Transverse colon (tissue), 4 donors: Measurements from ENCODE around the gene SELENON. TPM values are rescaled to one million over a fixed set of nuclear protein-coding genes. Genes with fewer than 3 reads are reported as not detected.

Source experiments
- DNase-seq: peaks from one replicate; pipeline ENCODE4 v3.0.0-alpha.2; 2019
- H3K27ac ChIP-seq, 4 donors: fragments of 200-600 bp; sonication (generic); 2 replicates each; pipeline ENCODE4 v1.5.1; 2016 to 2018; ENCODE audit warnings: inconsistent platforms in 4 of 4
- H3K27me3 ChIP-seq: fragments of 200-600 bp; sonication (generic); 2 replicates; pipeline ENCODE4 v1.5.1; 2017; ENCODE audit warnings: inconsistent platforms
- H3K36me3 ChIP-seq, 4 donors: fragments of 200-600 bp; sonication (generic); 2 replicates each; pipeline ENCODE4 v1.5.1; 2017 to 2019; ENCODE audit warnings: inconsistent platforms in 4 of 4
- H3K4me1 ChIP-seq, 4 donors: fragments of 200-600 bp; sonication (generic); 2 replicates each; pipeline ENCODE4 v1.5.1; 2017 to 2020; ENCODE audit warnings: inconsistent platforms in 4 of 4
- H3K4me3 ChIP-seq, 4 donors: fragments of 200-600 bp; sonication (generic); 1 replicate in 1 of 4; 2 replicates in 3 of 4; pipeline versions ENCODE4 v1.5.1 to v1.6.1; 2017 to 2019; ENCODE audit warnings: inconsistent platforms in 4 of 4
- H3K9me3 ChIP-seq, 2 donors: fragments of 200-600 bp; sonication (generic); 2 replicates each; pipeline ENCODE4 v1.5.1; 2017 to 2019; ENCODE audit warnings: inconsistent platforms in 2 of 2
- EP300 ChIP-seq: sonication (generic); formaldehyde crosslinking; IDR thresholded peaks from one replicate; pipeline ENCODE4 v1.6.1; 2017; ENCODE audit warnings: antibody characterized with exemption, low read depth
- POLR2A ChIP-seq: fragments of 450-650 bp; IDR thresholded peaks from one replicate; pipeline ENCODE4 v1.6.1; 2016; ENCODE audit warnings: antibody characterized with exemption, mild to moderate bottlenecking, moderate library complexity
- POLR2AphosphoS5 ChIP-seq, 3 donors: sonication (generic); formaldehyde crosslinking; IDR thresholded peaks; one replicate each; pipeline ENCODE4 v1.6.1; 2016; ENCODE audit warnings: antibody characterized with exemption in 3 of 3
- WGBS, 2 donors: methylation state at CpG; one replicate each; pipeline ENCODE4 v1.1.5; 2018; ENCODE audit warnings: low coverage in 1 of 2; 5-methylcytosine and 5-hydroxymethylcytosine counted together
- in situ Hi-C, 4 donors: fragments of 200-750 bp; cut with MboI; loops; one replicate each; pipeline versions ENCODE4 v1.15.0 to v1.15.1; 2017; ENCODE audit warnings: low sequenced_read_pairs in 3 of 4, low pct_ligation_motif_present in 1 of 4, low pct_unique_long_range_greater_than_20kb in 1 of 4
- intact Hi-C: fragments of 100-400 bp; cut with DNase I; formaldehyde crosslinking; loops from one replicate; pipeline ENCODE4 v1.15.1; 2023; ENCODE audit warnings: low total_unique reads
- total RNA-seq, 4 donors: library from RNA; depleted of rRNA; stranded (reverse); fragments of >200 nt; gene quantifications; one replicate each; pipeline ENCODE4 v1.1.0, GENCODE V29; 2016
- TF ChIP-seq, protein P1 (sequence below), 5 experiments: fragments of 200-600 bp in 3 of 5; fragments of 450-650 bp in 2 of 5; sonication (generic) in 3 of 5; IDR thresholded peaks; 1 replicate in 2 of 5; 2 replicates in 3 of 5; pipeline ENCODE4 v1.5.1; 2016 to 2017; ENCODE audit warnings: antibody characterized with exemption in 5 of 5, inconsistent platforms in 3 of 5, mild to moderate bottlenecking in 2 of 5, moderate library complexity in 1 of 5

The SELENON gene
- total RNA-seq, 4 donors from 2014 or later, result 17.1 to 68.1 (median 24.4) TPM

DNA sequence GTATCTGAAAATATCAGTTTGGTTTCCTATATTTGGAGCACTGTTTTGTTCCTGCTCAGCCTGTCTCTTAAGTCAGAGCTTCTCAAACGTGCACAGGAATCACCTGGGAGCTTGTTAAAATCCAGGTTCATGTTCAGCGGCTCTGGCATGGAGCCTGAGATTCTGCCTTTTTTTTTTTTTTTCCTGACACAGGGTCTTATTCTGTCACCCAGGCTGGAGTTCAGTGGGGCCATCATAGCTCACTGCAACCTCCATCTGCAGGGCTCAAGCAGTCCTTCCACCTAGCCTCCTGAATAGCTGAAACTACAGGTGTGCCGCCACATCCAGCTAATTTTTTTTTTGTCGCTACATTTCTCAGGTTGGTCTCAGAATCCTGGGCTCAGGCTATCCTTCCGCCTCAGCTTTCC lies 12.2 kb upstream of the SELENON start:
- Histone ChIP-seq H3K9me3 (no peaks in the 10 kb centered on the region), H3K4me1 (peaks cover 0 to 19% (median 0%) of the 10 kb centered on the region in 4 donors), H3K4me3 (no peak overlapping the region), H3K27me3 (no peaks in the 10 kb centered on the region), H3K36me3 (no peaks in the 10 kb centered on the region), H3K27ac (no peak overlapping the region)
- no peak for DNase-seq
- WGBS, 2 donors, result 88 to 100% methylated on average over 1 to 5 of the region's 5 CpGs
- intact Hi-C loops (no loop called here), in situ Hi-C loops (loop anchor here in 1 of 4 donors (25.0 kb wide), 1 partner anchor 175 kb away; the partner anchor contains the start of gene MAN1C1)
- TF ChIP-seq POLR2AphosphoS5 (IDR thresholded peaks at IDR 0.05) (no peak), POLR2A (no peak), EP300 (no peak)
- TF ChIP-seq, protein P1, sequence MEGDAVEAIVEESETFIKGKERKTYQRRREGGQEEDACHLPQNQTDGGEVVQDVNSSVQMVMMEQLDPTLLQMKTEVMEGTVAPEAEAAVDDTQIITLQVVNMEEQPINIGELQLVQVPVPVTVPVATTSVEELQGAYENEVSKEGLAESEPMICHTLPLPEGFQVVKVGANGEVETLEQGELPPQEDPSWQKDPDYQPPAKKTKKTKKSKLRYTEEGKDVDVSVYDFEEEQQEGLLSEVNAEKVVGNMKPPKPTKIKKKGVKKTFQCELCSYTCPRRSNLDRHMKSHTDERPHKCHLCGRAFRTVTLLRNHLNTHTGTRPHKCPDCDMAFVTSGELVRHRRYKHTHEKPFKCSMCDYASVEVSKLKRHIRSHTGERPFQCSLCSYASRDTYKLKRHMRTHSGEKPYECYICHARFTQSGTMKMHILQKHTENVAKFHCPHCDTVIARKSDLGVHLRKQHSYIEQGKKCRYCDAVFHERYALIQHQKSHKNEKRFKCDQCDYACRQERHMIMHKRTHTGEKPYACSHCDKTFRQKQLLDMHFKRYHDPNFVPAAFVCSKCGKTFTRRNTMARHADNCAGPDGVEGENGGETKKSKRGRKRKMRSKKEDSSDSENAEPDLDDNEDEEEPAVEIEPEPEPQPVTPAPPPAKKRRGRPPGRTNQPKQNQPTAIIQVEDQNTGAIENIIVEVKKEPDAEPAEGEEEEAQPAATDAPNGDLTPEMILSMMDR (IDR thresholded peaks at IDR 0.05), result no peak

DNA sequence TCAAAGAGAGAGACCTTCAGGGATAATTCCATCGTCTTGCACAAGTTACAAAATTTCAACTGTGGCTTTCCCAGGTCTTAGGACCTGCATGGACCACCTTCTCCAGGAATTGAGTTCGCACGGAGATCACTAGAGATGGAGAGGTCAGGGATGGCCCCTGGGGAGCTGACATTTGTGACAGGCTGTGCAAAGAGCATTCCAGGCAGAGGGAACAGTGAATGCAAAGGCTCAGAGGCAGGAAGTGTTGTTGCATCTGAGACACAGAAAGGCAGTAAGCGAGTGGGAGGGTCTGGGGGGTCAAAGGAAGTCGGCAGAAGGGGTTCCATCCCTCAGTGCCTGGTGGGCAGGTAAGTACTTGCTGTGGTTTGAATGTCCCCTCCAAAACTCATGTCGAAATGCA lies 9.5 kb upstream of the SELENON start:
- no peak for DNase-seq
- WGBS, 2 donors, result 57 to 83% methylated on average over 2 to 6 of the region's 6 CpGs
- Histone ChIP-seq H3K9me3 (no peaks in the 10 kb centered on the region), H3K4me1 (peaks cover 0 to 8% (median 0%) of the 10 kb centered on the region in 4 donors), H3K27ac (no peak overlapping the region), H3K36me3 (no peaks in the 10 kb centered on the region), H3K4me3 (no peak overlapping the region), H3K27me3 (no peaks in the 10 kb centered on the region)
- in situ Hi-C loops, result loop anchor here in 3 of 4 donors (10.0 to 25.0 kb wide), 2 partner anchors 176 to 178 kb away; partner anchors contain the start of gene MAN1C1 (in 3 of the 3)
- TF ChIP-seq EP300, result no peak
- TF ChIP-seq, protein P1 (IDR thresholded peaks at IDR 0.05), result no peak
- no peak for TF ChIP-seq POLR2A
- no peak for TF ChIP-seq POLR2AphosphoS5 (IDR thresholded peaks at IDR 0.05)
- intact Hi-C loops, result no loop called here

DNA sequence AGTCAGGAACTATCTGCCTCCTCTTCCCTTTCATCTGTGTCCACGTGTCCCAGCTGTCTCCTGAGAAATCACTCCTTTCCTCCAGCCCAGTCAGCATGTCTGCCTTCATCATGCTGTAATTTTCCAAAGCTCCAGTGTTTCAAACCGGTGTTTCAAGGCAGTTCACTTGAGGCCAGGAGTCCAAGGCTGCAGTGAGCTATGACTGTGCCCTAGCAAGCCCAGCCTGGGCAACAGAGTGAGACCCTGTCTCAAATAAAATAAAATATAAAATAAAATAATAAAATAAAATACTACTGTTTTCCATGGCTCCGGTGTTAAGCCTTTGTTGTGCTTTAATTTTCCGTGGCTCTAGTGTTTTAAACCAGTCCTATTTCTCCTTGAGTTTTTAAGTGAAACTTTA lies 7.9 kb upstream of the SELENON start:
- intact Hi-C loops, result no loop called here
- DNase-seq, result no peak
- Histone ChIP-seq H3K27ac (no peak overlapping the region), H3K27me3 (no peaks in the 10 kb centered on the region), H3K9me3 (no peaks in the 10 kb centered on the region), H3K4me1 (peaks cover 3 to 4% (median 4%) of the 10 kb centered on the region in 4 donors), H3K4me3 (no peak overlapping the region), H3K36me3 (no peaks in the 10 kb centered on the region)
- in situ Hi-C loops, result loop anchor here in 3 of 4 donors (10.0 to 25.0 kb wide), 2 partner anchors 177 to 180 kb away; partner anchors contain the start of gene MAN1C1 (in 3 of the 3)
- WGBS, 2 donors, result 61 to 66% methylated on average over 4 of the region's 4 CpGs
- TF ChIP-seq EP300 (no peak), POLR2AphosphoS5 (IDR thresholded peaks at IDR 0.05) (no peak), POLR2A (no peak)
- TF ChIP-seq, protein P1 (IDR thresholded peaks at IDR 0.05), result no peak

DNA sequence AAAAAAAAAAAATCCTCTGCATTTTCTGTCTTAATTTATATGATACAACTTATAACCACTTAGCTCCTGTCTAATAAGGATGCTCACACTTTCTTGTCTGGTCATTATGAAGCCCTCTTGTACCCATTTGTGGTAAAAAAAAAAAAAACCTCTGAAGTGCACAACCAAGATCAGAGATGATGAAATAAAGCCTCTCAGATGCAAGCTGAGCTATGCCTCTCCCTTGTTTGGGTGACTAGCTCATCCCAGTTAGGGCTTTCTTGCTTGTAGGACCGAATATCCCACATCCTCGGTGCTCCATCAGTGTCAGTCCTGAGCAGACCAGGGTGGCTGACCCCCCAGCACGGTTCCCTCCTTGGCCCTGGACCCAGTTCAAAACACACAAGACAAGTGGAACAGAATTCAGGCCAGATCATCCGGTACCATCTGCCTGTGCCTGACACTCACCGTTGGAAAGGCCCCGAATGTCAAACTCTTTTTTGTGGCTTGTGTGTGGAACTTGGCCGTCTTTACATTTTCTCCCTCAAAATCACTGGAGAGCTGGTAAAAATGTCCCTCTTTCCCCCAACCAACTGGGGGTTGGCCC lies 6.3 kb upstream of the SELENON start:
- Histone ChIP-seq H3K4me1 (peaks cover 3 to 4% (median 4%) of the 10 kb centered on the region in 4 donors), H3K27me3 (no peaks in the 10 kb centered on the region), H3K4me3 (no peak overlapping the region), H3K27ac (no peak overlapping the region), H3K9me3 (no peaks in the 10 kb centered on the region), H3K36me3 (no peaks in the 10 kb centered on the region)
- in situ Hi-C loops (loop anchor here in 3 of 4 donors (10.0 to 25.0 kb wide), 2 partner anchors 179 to 181 kb away; partner anchors contain the start of gene MAN1C1 (in 3 of the 3)), intact Hi-C loops (no loop called here)
- no peak for DNase-seq
- TF ChIP-seq EP300 (no peak), POLR2A (no peak), POLR2AphosphoS5 (IDR thresholded peaks at IDR 0.05) (no peak)
- TF ChIP-seq, protein P1 (IDR thresholded peaks at IDR 0.05), result no peak
- WGBS, 2 donors, result 63% methylated on average over 7 of the region's 7 CpGs; no CpG with 5 or more reads in 1 of the 2 donors
